Renal cortex interstitium (tissue), 11 donors: ENCODE measurements around the gene ZFAND2A. TPM values are rescaled to one million over a fixed set of nuclear protein-coding genes. Genes with fewer than 3 reads are reported as not detected.
"Not testable (repeated sequence)": the region's sequence is repeated elsewhere in the genome, so short reads cannot be mapped to it uniquely, and the experiment has no call there.

Experiments used
- DNase-seq, 11 donors: peaks; one replicate each; pipeline ENCODE4 v3.0.0-alpha.2; 2013; ENCODE audit warnings: low read depth in 9 of 11, low spot score in 4 of 11; ENCODE audit errors: extremely low read depth in 1 of 11
- polyA plus RNA-seq, 3 donors: library from polyadenylated mRNA; unstranded; fragments of 120-200 nt; gene quantifications; one replicate each; pipeline ENCODE4 v1.2.1, GENCODE V29; 2013; ENCODE audit not compliant: insufficient read length in 3 of 3

ZFAND2A gene
- polyA plus RNA-seq, 3 donors = 19.3 to 24.6 (median 23.4) TPM

- DNase-seq = no peak
Measured at GRCh38 chr7:1158203-1159126, 1.5 kb downstream of the ZFAND2A start.

DNA sequence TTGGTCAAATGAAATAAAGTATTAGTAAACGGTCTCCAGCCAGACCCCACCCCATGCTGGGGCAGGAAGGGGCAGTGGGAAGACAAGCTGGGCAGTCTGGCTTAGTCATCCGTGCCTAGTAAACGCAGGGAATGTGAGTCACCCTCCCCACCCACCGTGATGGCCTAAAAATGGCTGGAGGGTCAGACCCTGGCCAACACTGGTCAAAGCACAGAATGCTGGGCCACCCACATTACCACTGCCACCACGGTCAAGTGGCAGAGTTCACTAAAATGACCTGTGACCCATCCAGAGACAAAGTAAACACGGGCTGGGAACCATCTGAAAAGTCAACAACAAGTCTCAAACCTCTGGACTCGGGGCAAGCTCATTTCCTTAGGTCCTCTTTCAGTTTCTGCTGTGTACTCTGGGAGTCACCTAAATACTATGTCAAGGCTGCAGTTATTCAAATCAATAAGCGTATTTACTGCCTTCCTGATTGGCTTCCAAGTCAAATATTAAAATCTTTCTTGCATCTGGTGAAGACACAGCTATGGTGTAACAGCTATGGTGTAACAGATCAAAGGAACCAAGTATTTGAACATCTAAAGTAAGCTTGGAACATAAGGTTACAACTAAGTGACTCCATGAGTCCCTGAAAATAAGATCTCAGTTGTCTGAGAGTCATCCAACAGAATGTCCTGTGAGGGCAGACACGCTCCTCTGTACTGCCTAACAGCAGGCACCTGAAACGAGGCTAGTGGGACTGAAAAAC lies 3.0 kb downstream of the ZFAND2A start:
- no peak for DNase-seq

DNA sequence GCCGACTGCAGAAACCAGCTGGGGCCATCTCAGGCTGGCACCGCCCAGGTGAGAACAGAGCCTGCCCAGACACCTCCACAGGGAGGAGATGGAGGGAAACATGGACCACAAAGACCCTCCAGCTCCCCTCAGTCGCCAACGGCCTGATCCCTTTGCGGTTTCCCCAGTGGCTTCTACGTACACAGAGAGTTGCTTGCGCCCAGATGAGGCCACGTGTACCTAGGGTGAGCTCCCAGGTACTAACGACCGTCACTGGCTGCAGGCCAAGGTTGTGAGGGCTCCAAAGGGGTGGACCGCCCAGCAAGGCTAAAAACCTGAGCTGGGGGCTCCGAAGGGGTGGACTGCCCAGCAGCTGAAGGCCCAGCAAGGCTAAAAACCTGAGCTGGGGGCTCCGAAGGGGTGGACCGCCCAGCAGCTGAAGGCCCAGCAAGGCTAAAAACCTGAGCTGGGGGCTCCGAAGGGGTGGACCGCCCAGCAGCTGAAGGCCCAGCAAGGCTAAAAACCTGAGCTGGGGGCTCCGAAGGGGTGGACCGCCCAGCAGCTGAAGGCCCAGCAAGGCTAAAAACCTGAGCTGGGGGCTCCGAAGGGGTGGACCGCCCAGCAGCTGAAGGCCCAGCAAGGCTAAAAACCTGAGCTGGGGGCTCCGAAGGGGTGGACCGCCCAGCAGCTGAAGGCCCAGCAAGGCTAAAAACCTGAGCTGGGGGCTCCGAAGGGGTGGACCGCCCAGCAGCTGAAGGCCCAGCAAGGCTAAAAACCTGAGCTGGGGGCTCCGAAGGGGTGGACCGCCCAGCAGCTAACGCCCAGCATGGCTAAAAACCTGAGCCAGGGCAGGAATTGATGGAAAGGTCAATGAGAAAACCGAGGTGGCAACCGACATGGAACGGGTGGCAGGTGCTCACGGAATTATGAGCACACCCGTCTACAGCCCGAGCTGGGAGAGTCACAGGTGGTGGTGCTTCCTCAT lies 3.9 kb downstream of the ZFAND2A start:
- not testable (repeated sequence) for DNase-seq

DNA sequence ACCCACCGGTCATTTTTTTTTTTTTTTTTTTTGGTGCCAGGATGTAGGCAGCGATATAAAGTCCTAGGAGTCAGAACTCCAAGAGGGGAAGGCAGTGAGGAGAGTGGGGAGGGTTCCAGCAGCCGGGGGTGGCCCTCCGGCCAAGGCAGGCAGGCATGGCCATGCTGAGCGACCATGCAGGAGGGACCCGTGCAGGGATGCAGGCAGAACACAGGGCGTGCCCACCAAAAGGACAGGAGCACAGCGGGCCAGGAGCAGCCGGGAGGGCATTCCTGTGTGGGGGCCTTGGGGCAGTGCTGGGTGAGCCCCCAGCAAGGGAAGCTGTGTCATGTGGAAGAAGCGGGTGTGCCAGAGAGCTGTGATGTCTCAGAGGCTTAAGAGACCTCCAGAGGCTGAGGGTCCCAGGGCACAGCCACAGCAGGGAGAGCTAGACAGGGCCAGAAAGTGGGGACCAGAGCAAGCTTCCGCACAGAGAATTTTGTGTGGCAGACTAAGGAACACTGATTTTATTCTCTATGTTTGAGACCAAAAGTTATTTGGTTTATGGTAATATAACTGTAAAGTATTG lies 5.7 kb downstream of the ZFAND2A start:
- no peak for DNase-seq

GRCh38 chr7:1152492-1152891 lies 7.5 kb downstream of the ZFAND2A start:
- no peak for DNase-seq

DNA sequence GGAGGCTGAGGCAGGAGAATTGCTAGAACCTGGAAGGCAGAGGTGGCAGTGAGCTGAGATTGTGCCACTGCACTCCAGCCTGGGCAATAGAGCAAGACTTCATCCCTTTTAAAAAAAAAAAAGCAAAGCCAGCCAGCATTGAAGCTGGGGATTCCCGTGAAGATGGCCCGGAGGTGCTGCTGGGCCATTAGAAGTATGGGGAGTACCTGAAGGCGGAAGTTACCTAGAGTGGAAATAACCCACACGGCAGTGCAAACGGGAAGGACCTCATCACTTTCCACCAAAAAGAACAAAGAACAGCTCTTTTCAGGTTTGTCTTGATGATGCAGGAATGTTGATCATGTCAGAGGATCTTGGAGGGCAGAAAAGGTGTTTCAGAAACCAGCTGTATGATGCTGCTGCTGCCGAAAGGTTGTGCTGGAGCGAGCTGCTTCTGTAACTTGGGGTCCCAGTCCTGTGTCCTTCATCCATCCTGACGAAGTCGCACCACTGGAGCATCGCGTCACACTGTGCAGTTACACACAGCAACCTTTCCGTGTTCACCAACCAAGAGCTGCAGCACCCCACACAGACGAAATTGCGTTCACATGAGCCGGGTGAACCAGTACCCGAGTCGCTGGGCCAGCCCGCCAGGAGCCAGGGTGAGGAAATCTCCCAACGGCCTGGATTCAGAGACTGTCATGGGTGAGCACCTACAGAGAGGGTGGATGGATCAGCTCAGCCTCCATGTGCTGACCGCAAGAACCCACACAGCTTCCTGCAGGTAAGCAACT lies 8.2 kb downstream of the ZFAND2A start:
- no peak for DNase-seq

- no peak for DNase-seq
Measured at GRCh38 chr7:1151156-1151555, 8.8 kb downstream of the ZFAND2A start.

DNA sequence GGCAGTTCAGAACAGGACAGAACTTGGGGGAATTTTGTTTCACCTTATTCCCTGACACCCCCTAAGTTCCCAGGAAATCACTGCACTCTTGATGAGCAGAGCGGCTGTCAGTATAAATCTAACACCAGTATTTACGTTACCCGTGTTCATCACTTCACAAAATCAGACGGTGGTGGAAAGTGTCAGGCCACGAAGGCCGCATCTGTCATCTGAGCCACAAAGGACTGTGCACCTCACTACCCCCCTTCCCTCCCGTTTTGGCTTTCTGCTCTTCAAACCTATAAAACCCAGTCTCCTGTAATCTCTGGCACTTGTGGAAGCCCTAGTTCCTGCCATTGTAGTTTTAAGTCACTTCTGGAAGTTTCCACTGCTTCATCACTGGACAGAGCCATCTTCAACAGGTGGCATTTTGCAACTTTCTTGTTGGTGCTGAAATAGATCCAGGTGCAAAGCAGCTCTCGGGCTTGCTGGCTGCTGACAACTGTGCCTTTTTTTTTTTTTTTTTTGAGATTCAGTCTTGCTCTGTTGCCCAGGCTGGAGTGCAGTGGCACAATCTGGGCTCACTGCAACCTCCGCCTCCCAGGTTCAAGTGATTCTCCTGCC lies 9.5 kb downstream of the ZFAND2A start:
- DNase-seq = no peak

- DNase-seq = no peak
Measured at GRCh38 chr7:1149351-1149794, 10.6 kb downstream of the ZFAND2A start.

GRCh38 chr7:1147873-1148272 lies 12.1 kb downstream of the ZFAND2A start:
- not testable (repeated sequence) for DNase-seq

- no peak for DNase-seq
Measured at GRCh38 chr7:1144269-1144771, 15.7 kb downstream of the ZFAND2A start.

DNA sequence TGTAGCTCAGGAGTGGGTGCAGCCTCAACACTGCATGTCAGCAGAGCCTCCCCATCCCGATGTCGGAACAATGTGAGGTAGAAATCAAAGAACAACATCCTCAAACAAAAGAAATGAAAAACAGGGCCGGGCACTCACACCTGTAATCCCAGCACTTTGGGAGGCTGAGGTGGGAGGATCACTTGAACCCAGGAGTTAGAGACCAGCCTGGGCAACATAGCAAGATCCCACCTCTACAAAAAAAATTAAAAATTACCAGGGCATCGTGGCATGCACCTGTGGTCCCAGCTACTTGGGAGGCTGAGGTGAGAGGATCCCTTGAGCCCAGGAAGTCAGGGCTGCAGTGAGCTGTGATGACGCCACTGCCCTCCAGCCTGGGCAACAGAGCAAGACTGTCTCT lies 17.0 kb downstream of the ZFAND2A start:
- not testable (repeated sequence) for DNase-seq

DNA sequence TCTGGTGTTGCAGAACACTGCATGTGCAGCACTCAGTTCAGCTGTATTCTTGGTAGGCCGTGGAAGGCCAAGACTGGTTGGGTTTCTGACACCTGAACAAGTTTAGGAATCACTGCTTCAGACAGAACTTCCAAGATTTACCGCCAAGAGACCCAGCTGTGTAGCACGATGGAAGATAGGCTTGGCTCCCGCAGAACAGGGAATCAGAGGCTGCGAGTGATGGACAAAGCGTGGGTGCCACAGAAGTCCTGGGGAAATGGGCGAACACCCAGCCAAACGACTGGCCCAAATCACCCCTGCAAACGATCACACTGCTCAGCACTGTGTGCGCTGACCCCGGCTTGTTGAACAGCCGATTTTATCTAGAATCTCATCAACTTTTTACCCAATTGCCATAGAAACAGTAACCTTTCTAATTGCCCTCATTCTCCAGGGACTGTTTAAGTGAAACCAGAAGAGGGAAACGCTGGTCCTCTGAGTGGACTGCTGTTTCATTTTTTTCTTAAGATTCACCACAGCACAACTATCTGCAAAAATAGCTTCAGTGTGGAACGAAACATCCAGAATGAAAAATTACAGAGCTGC lies 17.9 kb downstream of the ZFAND2A start:
- no peak for DNase-seq

DNA sequence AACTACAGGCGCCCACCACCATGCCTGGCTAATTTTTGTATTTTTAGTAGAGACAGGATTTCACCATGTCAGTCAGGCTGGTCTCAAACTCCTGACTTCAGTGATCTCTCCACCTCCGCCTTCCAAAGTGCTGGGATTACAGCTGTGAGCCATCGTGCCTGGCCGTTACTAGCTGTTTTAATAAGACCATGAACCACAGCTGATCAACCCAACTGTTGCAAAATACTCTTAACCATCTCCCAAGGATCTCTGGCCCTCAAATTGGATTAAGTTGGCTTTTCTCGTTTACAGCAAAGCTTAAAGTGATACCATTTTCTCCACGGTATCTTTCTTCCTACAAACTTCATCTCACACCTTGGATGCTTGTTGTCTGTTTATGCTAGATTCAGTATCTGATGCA lies 18.3 kb downstream of the ZFAND2A start:
- no peak for DNase-seq

DNA sequence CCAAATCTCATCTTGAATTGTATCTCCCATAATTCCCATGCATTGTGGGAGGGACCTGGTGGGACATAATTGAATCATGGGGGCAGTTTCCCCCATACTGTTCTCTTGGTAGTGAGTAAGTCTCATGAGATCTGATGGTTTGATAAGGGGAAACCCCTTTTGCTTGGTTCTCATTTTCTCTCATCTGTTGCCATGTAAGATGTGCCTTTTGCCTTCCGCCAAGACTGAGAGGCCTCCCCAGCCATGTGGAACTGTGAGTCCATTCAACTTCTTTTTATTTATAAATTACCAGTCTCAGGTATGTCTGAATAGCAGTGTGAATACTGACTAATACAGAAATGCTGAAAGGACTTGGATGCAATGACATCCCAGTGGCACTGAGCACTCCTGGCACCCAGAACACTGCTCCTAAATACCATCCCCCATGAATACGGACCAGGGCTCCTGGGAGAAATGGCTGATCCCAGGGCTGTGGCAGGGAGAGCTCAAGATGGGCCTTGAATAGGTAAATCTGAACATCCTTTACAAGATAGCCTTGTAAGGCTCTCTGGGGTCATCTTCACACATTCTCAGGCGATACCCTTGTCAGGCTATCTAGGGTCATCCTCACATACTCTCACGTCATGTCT lies 19.4 kb downstream of the ZFAND2A start:
- DNase-seq = no peak

- no peak for DNase-seq
Measured at GRCh38 chr7:1137517-1138167, 22.4 kb downstream of the ZFAND2A start.
